Calu3 (cell line): ENCODE results near the gene PLEKHM2. TPM values are rescaled to one million over a fixed set of nuclear protein-coding genes. Genes with fewer than 3 reads are reported as not detected.

Source experiments
- BruUV-seq: library from RNA; stranded (reverse); fragments of 400-500 nt; replicated peaks from 2 replicates; lab custom pipeline; 2021; lab: Mats Ljungman, UMichigan
- CTCF ChIA-PET: fragments of 300-600 bp; sonication (Branson Sonifier 250); formaldehyde crosslinking; loops from one replicate; lab custom pipeline; 2022; ENCODE audit warnings: antibody characterized with exemption; lab: Charles Lee
- DNase-seq: peaks from one replicate; pipeline ENCODE4 v3.0.0; 2022
- H3K27ac Mint-ChIP-seq: one replicate; pipeline ENCODE4 v1.8.0; 2022; ENCODE audit warnings: mixed read lengths; ENCODE audit not compliant: unreplicated experiment
- H3K27me3 Mint-ChIP-seq: one replicate; pipeline ENCODE4 v1.8.0; 2022; ENCODE audit warnings: mixed read lengths; ENCODE audit not compliant: unreplicated experiment
- H3K36me3 Mint-ChIP-seq: one replicate; pipeline ENCODE4 v1.8.0; 2022; ENCODE audit warnings: mild to moderate bottlenecking, moderate library complexity, mixed read lengths; ENCODE audit not compliant: insufficient read depth, unreplicated experiment
- H3K4me1 Mint-ChIP-seq: one replicate; pipeline ENCODE4 v1.8.0; 2022; ENCODE audit warnings: mild to moderate bottlenecking, low read depth, mixed read lengths; ENCODE audit not compliant: unreplicated experiment
- H3K4me3 Mint-ChIP-seq: one replicate; pipeline ENCODE4 v1.8.0; 2022; ENCODE audit warnings: mild to moderate bottlenecking, low read depth, moderate library complexity, mixed read lengths; ENCODE audit not compliant: unreplicated experiment
- H3K9me3 Mint-ChIP-seq: one replicate; pipeline ENCODE4 v1.8.0; 2022; ENCODE audit warnings: low read depth, mixed read lengths; ENCODE audit not compliant: unreplicated experiment
- intact Hi-C: fragments of 100-400 bp; cut with micrococcal nuclease; formaldehyde crosslinking; loops from one replicate; pipeline ENCODE4 v1.10.0; 2022; ENCODE audit not compliant: unreplicated experiment
- total RNA-seq: library from RNA; stranded (reverse); gene quantifications from 2 replicates; pipeline ENCODE4 v1.2.3, GENCODE V29; 2022
- TF ChIP-seq, protein P1 (sequence below): fragments of 200-600 bp; IDR thresholded peaks from one replicate; pipeline ENCODE4 v1.8.0; 2022; ENCODE audit warnings: antibody characterized with exemption; ENCODE audit not compliant: unreplicated experiment

Gene PLEKHM2
- total RNA-seq, 1 experiment from 2014 or later = 30.4 TPM

GRCh38 chr1:15727424-15727823, 43.3 kb downstream of the PLEKHM2 start:
- BruUV-seq = no TSS peak
- CTCF ChIA-PET = no interaction called here
- TF ChIP-seq, protein P1, sequence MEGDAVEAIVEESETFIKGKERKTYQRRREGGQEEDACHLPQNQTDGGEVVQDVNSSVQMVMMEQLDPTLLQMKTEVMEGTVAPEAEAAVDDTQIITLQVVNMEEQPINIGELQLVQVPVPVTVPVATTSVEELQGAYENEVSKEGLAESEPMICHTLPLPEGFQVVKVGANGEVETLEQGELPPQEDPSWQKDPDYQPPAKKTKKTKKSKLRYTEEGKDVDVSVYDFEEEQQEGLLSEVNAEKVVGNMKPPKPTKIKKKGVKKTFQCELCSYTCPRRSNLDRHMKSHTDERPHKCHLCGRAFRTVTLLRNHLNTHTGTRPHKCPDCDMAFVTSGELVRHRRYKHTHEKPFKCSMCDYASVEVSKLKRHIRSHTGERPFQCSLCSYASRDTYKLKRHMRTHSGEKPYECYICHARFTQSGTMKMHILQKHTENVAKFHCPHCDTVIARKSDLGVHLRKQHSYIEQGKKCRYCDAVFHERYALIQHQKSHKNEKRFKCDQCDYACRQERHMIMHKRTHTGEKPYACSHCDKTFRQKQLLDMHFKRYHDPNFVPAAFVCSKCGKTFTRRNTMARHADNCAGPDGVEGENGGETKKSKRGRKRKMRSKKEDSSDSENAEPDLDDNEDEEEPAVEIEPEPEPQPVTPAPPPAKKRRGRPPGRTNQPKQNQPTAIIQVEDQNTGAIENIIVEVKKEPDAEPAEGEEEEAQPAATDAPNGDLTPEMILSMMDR = no peak
- no peaks in the 10 kb centered on the region for H3K4me1 Mint-ChIP-seq
- no peak for DNase-seq
- no peaks in the 10 kb centered on the region for H3K27me3 Mint-ChIP-seq
- no peaks in the 10 kb centered on the region for H3K9me3 Mint-ChIP-seq
- H3K27ac Mint-ChIP-seq = no peak overlapping the region
- intact Hi-C loops = no loop called here
- peaks cover 7% of the 10 kb centered on the region for H3K36me3 Mint-ChIP-seq
- H3K4me3 Mint-ChIP-seq = no peak overlapping the region

DNA sequence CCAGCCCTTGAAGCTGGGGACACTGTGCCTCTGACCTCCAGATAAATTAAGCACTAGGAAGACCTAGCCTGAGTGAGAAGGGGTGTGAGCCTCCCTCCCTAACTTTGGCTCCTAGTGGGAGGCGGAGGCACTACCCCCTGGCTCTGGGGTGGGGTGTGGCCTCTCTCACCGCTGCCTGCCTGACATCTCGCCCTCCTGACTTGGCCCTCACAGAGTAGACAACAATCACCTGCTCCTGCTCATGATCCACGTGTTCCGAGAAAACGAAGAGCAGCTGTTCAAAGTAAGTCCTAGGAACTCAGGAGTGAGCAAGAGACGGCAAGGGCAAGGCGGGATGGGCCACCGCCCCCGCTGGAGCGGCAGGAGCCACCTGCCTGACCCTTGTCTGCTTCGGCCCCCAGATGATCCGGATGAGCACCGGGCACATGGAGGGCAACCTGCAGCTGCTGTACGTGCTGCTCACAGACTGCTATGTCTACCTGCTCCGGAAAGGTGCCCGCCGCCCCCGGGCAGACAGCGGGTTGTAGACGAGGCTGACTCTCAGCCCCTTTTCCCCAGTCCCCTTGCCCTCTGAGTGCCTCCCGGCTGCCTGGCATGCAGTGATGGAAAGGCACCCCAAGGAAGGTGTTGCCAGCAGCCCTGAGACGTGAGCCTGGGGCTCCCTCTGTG, 43.9 kb downstream of the PLEKHM2 start:
- TF ChIP-seq, protein P1 = no peak
- Mint-ChIP-seq H3K27me3 (no peaks in the 10 kb centered on the region), H3K27ac (no peak overlapping the region), H3K4me1 (no peaks in the 10 kb centered on the region), H3K9me3 (no peaks in the 10 kb centered on the region), H3K36me3 (peaks cover 7% of the 10 kb centered on the region), H3K4me3 (no peak overlapping the region)
- DNase-seq = no peak
- CTCF ChIA-PET = no interaction called here
- intact Hi-C loops = no loop called here
- no TSS peak for BruUV-seq

DNA sequence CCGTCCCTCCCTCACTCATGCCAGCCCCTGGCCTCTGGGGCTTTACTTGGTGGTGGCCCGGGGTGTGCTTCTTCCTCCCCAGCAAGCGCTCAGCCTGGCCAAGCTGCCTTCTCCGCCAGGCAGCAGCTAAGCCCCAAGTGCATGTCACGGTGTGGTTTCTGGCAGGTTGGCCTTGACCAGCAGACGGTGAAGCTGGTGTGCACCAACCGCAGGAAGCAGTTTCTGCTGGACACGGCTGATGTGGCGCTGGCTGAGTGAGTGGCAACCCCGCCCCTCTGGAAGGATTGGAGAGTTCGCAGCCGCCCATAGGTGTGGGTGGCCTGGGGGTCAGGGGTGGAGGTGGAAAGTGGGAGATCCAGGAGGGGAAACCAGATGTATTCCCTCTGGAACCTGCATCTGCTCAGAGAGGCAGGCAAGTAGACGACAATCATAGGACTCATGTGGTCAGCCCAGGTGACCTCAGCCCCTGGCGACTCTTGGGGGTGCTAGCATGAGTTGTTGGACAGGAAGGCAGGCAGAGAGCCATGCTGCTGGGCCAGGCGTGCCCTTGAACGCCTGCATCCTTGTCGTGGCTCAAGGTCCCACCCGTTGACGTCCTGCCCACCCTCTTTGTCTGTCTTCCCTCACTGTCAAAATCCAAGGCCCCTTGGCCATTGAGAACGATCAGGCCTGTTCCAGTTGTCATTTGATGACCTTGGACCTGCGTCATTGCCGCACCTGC, 45.0 kb downstream of the PLEKHM2 start:
- BruUV-seq = no TSS peak
- Mint-ChIP-seq H3K4me1 (no peaks in the 10 kb centered on the region), H3K4me3 (no peak overlapping the region), H3K27me3 (no peaks in the 10 kb centered on the region), H3K36me3 (peaks cover 13% of the 10 kb centered on the region), H3K27ac (no peak overlapping the region), H3K9me3 (no peaks in the 10 kb centered on the region)
- no peak for DNase-seq
- TF ChIP-seq, protein P1 = no peak
- intact Hi-C loops = no loop called here
- CTCF ChIA-PET = interaction anchor here (0.6 kb wide), 1 partner anchor 548 kb away, joined by 3 read pairs; no protein-coding TSS in a partner anchor

DNA sequence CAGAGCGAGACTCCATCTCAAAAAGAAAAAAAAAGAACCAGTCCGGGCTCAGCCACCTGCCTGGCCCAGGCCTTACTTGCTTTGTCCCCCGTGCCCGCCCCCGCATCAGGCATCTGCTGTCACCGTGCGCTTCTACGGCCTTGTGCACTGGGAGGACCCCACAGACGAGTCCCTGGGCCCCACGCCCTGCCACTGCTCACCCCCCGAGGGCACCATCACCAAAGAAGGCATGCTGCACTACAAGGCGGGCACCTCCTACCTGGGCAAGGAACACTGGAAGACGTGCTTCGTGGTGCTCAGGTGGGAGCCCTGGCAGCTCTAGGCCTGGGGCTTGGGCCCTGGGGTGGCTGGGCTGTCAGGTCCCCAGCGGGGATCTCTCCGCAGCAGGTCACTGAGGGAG, 46.3 kb downstream of the PLEKHM2 start:
- CTCF ChIA-PET = no interaction called here
- H3K27me3 Mint-ChIP-seq = no peaks in the 10 kb centered on the region
- no peak for DNase-seq
- TF ChIP-seq, protein P1 = no peak
- no TSS peak for BruUV-seq
- peaks cover 13% of the 10 kb centered on the region for H3K36me3 Mint-ChIP-seq
- intact Hi-C loops = no loop called here
- no peak overlapping the region for H3K4me3 Mint-ChIP-seq
- H3K4me1 Mint-ChIP-seq = no peaks in the 10 kb centered on the region
- H3K9me3 Mint-ChIP-seq = no peaks in the 10 kb centered on the region
- H3K27ac Mint-ChIP-seq = no peak overlapping the region
